HepG2 (cell line): Measurements from ENCODE around the gene SEPHS2. TPM values are rescaled to one million over a fixed set of nuclear protein-coding genes. Genes with fewer than 3 reads are reported as not detected.
A peak's percentile ranks its signal among the peaks of the same experiment; 100 is the strongest.

Experiments used
- ATF7 ChIP-seq, 2 experiments: fragments of 450-650 bp in 1 of 2; sonication (generic) in 1 of 2; formaldehyde crosslinking in 1 of 2; IDR thresholded peaks; 2 replicates each; pipeline versions ENCODE4 v1.4.0 to v1.6.1; 2016 to 2020; ENCODE audit warnings: antibody characterized with exemption in 1 of 2, mild to moderate bottlenecking in 1 of 2, missing genetic modification reagents in 1 of 2
- HIC2 ChIP-seq: sonication (generic); formaldehyde crosslinking; IDR thresholded peaks from 2 replicates; pipeline ENCODE4 v1.9.0; 2022; ENCODE audit warnings: low read depth, missing genetic modification reagents
- KLF16 ChIP-seq, 2 experiments: sonication (generic) in 1 of 2; formaldehyde crosslinking in 1 of 2; IDR thresholded peaks; 2 replicates each; pipeline versions ENCODE4 v1.6.1 to v1.8.0; 2016 to 2023; ENCODE audit warnings: missing genetic modification reagents in 2 of 2, missing compliant biosample characterization in 1 of 2
- MAFF ChIP-seq: IDR thresholded peaks from 2 replicates; pipeline ENCODE4 v1.6.1; 2011; ENCODE audit warnings: low read depth, low read length, improper control_type of control experiment
- MXD4 ChIP-seq: IDR thresholded peaks from 2 replicates; pipeline ENCODE4 v1.6.1; 2016; ENCODE audit warnings: mild to moderate bottlenecking, missing biosample characterization, missing genetic modification reagents
- MYC ChIP-seq: sonication (generic); formaldehyde crosslinking; IDR thresholded peaks from 2 replicates; pipeline ENCODE4 v1.9.0; 2021; ENCODE audit warnings: missing genetic modification reagents, borderline replicate concordance
- NFRKB ChIP-seq: fragments of 450-650 bp; IDR thresholded peaks from 2 replicates; pipeline ENCODE4 v1.6.1; 2017
- NONO ChIP-seq, 2 experiments: fragments of 450-650 bp in 1 of 2; sonication (generic) in 1 of 2; formaldehyde crosslinking in 1 of 2; IDR thresholded peaks in 1 of 2; conservative IDR thresholded peaks in 1 of 2; 2 replicates each; pipeline versions ENCODE4 v1.6.1 to v1.8.0; 2017 to 2022; ENCODE audit warnings: mild to moderate bottlenecking in 1 of 2, missing genetic modification reagents in 1 of 2, moderate library complexity in 1 of 2
- POLR2G ChIP-seq: fragments of 200-400 bp; formaldehyde crosslinking; IDR thresholded peaks from 2 replicates; pipeline ENCODE4 v1.6.1; 2018; ENCODE audit warnings: mild to moderate bottlenecking, low read depth, low read length, moderate library complexity
- PRMT3 ChIP-seq: sonication (generic); formaldehyde crosslinking; IDR thresholded peaks from 2 replicates; pipeline ENCODE4 v1.8.1; 2022; ENCODE audit warnings: low read depth, mild to moderate bottlenecking, moderate library complexity, missing genetic modification reagents, borderline replicate concordance
- SPEN ChIP-seq: sonication (generic); formaldehyde crosslinking; IDR thresholded peaks from 2 replicates; pipeline ENCODE4 v1.5.1; 2020; ENCODE audit warnings: low read depth, mild to moderate bottlenecking, missing genetic modification reagents
- TAF15 ChIP-seq: fragments of 200-400 bp; formaldehyde crosslinking; IDR thresholded peaks from one replicate; pipeline ENCODE4 v1.6.1; 2018; ENCODE audit warnings: mild to moderate bottlenecking, low read depth, low read length; ENCODE audit not compliant: poor library complexity, severe bottlenecking
- TFE3 ChIP-seq: IDR thresholded peaks from 2 replicates; pipeline ENCODE4 v1.6.1; 2016
- THYN1 ChIP-seq: sonication (generic); formaldehyde crosslinking; IDR thresholded peaks from 2 replicates; pipeline ENCODE4 v1.8.1; 2023; ENCODE audit warnings: low read depth, mild to moderate bottlenecking, moderate library complexity, missing genetic modification reagents, borderline replicate concordance
- ZBTB10 ChIP-seq: sonication (generic); formaldehyde crosslinking; IDR thresholded peaks from 2 replicates; pipeline ENCODE4 v1.4.0; 2020; ENCODE audit warnings: missing genetic modification reagents, borderline replicate concordance
- ZC3H4 ChIP-seq: sonication (generic); formaldehyde crosslinking; IDR thresholded peaks from 2 replicates; pipeline ENCODE4 v1.4.0; 2020; ENCODE audit warnings: missing genetic modification reagents, borderline replicate concordance
- ZNF329 ChIP-seq: sonication (generic); formaldehyde crosslinking; IDR thresholded peaks from 2 replicates; pipeline ENCODE4 v1.9.0; 2021; ENCODE audit warnings: low read depth, mild to moderate bottlenecking, missing genetic modification reagents
- ZNF629 ChIP-seq: sonication (generic); formaldehyde crosslinking; conservative IDR thresholded peaks from 2 replicates; pipeline ENCODE4 v1.5.0; 2020; ENCODE audit warnings: missing genetic modification reagents
- ZNF639 ChIP-seq: conservative IDR thresholded peaks from 2 replicates; pipeline ENCODE4 v1.6.1; 2018; ENCODE audit warnings: missing genetic modification reagents
- ZSCAN22 ChIP-seq: sonication (generic); formaldehyde crosslinking; IDR thresholded peaks from 2 replicates; pipeline ENCODE4 v1.4.0; 2020; ENCODE audit warnings: mild to moderate bottlenecking, missing genetic modification reagents
- polyA plus RNA-seq, 8 experiments: library from polyadenylated mRNA; depleted of rRNA in 3 of 8; stranded (reverse) in 7 of 8; unstranded in 1 of 8; fragments of >200 nt; fragmentation: Illumina TruSeq in 4 of 8; extraction: Trizol in 4 of 8; gene quantifications; 2 replicates each; pipeline versions ENCODE4 v1.2.1 to v1.2.3, GENCODE V29; 2011 to 2016; ENCODE audit warnings: low read depth in 4 of 8, missing spikeins in 1 of 8, mixed read lengths in 1 of 8; ENCODE audit not compliant: insufficient read depth in 1 of 8
- total RNA-seq, 5 experiments: library from RNA; depleted of rRNA; stranded (reverse); fragments of >200 nt; fragmentation: Illumina TruSeq; extraction: Trizol; gene quantifications; 2 replicates each; pipeline ENCODE4 v1.2.3, GENCODE V29; 2016; ENCODE audit warnings: low read depth in 1 of 5

The SEPHS2 gene
- total and polyA plus RNA-seq, 2 of the 13 experiments (the other 11 are each of a cell fraction or from before 2014, with no cell fraction given) = 20.7 to 127 TPM

GRCh38 chr16:30445408-30446202 is at the start of gene SEPHS2 (continued):
- TF ChIP-seq ZBTB10 (no peak), TAF15 (peak; percentile 91), POLR2G (peak; percentile 100), KLF16 (CRISPR knock-in tag; IDR thresholded peaks at IDR 0.05) (peak; percentile 34 to 90; a peak in 2 of 4 replicates), ZNF639 (CRISPR knock-in tag) (0 out of 2 replicates have a peak, but pooled peaks have one; percentile 24), ZSCAN22 (CRISPR knock-in tag) (0 out of 2 replicates have a peak, but pooled peaks have one; percentile 56), HIC2 (no peak), MXD4 (CRISPR knock-in tag) (peak; percentile 52; the same call in 1 of the 2 replicates), TFE3 (peak; percentile 95), NONO (IDR thresholded peaks at IDR 0.05) (no peak), NONO (CRISPR knock-in tag; conservative IDR thresholded peaks at IDR 0.05) (peak; percentile 46; the same call in 1 of the 2 replicates), MYC (CRISPR knock-in tag) (peak; percentile 69), PRMT3 (CRISPR knock-in tag) (peak; percentile 60; the same call in 1 of the 2 replicates), ZC3H4 (no peak), THYN1 (0 out of 2 replicates have a peak, but pooled peaks have one; percentile 75), SPEN (CRISPR knock-in tag) (peak; percentile 47; the same call in 1 of the 2 replicates), ATF7 (IDR thresholded peaks at IDR 0.05) (no peak), ATF7 (CRISPR knock-in tag; IDR thresholded peaks at IDR 0.05) (0 out of 2 replicates have a peak, but pooled peaks have one; percentile 21), NFRKB (no peak), ZNF329 (CRISPR knock-in tag) (no peak), ZNF629 (CRISPR knock-in tag) (0 out of 2 replicates have a peak, but pooled peaks have one; percentile 2), MAFF (peak; percentile 32; the same call in 1 of the 2 replicates)
